Measurements from ENCODE around the gene DUOX1. TPM values are rescaled to one million over a fixed set of nuclear protein-coding genes. Genes with fewer than 3 reads are reported as not detected.

Gene DUOX1
- total and polyA plus RNA-seq, 2 of the 13 experiments (the other 11 are each of a cell fraction or from before 2014, with no cell fraction given) = 0.03 TPM; not detected in 1

DNA sequence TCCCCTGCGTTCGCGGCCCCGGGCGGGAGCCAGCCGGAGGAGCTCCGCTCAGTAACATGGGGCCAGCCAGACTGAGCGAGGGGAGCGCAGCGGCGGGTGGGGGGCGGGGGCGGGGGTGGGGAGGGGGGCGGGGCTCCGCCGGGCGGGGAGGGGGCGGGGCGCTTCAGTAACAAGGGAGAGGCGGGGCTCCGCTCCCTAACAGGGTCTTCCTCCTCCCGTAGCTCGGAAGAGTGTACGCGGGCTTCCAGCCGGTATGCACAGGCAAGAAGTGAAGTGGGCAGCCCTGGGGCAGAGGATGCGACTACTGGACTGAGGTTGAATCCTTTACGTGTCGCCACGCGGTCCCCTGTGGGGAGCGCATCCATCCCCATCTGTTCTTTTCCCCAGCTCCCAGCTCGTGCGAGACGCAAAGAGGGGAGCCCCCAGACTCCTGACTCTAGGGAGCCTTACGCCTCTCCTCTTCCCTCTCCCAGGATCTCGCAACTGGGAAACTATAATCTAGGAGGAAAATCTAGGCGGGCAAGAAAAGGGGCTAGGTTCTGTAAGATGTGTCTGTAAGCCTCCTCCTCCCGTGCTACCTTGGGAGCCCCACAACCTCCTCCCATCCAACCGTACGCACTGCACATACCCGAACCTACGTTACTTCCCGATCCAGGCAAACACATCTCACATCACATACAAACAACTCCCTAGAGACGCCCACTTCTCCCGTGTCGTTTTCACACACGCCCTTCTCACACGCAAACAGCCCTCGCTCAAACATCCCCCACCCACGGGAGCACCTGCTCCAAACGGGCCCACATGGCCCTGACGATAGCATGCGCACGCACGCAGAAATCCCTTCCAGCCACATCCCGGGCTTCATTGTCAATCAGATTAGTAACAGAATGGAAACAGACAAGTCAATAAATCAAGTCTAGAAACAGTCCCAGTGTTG is 58.4 kb downstream of the DUOX1 start, which contains the start of gene SHF (continued):
- TF ChIP-seq, protein P1, sequence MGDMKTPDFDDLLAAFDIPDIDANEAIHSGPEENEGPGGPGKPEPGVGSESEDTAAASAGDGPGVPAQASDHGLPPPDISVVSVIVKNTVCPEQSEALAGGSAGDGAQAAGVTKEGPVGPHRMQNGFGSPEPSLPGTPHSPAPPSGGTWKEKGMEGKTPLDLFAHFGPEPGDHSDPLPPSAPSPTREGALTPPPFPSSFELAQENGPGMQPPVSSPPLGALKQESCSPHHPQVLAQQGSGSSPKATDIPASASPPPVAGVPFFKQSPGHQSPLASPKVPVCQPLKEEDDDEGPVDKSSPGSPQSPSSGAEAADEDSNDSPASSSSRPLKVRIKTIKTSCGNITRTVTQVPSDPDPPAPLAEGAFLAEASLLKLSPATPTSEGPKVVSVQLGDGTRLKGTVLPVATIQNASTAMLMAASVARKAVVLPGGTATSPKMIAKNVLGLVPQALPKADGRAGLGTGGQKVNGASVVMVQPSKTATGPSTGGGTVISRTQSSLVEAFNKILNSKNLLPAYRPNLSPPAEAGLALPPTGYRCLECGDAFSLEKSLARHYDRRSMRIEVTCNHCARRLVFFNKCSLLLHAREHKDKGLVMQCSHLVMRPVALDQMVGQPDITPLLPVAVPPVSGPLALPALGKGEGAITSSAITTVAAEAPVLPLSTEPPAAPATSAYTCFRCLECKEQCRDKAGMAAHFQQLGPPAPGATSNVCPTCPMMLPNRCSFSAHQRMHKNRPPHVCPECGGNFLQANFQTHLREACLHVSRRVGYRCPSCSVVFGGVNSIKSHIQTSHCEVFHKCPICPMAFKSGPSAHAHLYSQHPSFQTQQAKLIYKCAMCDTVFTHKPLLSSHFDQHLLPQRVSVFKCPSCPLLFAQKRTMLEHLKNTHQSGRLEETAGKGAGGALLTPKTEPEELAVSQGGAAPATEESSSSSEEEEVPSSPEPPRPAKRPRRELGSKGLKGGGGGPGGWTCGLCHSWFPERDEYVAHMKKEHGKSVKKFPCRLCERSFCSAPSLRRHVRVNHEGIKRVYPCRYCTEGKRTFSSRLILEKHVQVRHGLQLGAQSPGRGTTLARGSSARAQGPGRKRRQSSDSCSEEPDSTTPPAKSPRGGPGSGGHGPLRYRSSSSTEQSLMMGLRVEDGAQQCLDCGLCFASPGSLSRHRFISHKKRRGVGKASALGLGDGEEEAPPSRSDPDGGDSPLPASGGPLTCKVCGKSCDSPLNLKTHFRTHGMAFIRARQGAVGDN (CRISPR knock-in tag; IDR thresholded peaks at IDR 0.05) = peak; percentile 61
- peak; percentile 30; the same call in 1 of the 2 replicates for TF ChIP-seq ZNF839 (CRISPR knock-in tag; IDR thresholded peaks at IDR 0.05; ENCODE audit: borderline replicate concordance)
- 0 out of 2 replicates have a peak, but pooled peaks have one; percentile 20 for TF ChIP-seq ZFP91 (CRISPR knock-in tag; IDR thresholded peaks at IDR 0.05; ENCODE audit: borderline replicate concordance)
- peak; percentile 10 for TF ChIP-seq HNRNPLL (IDR thresholded peaks at IDR 0.05; ENCODE audit: low read depth, low read length, poor library complexity, severe bottlenecking)
- TF ChIP-seq CCDC6 (CRISPR knock-in tag; IDR thresholded peaks at IDR 0.05) = 0 out of 2 replicates have a peak, but pooled peaks have one; percentile 38
- TF ChIP-seq TAF1 (CRISPR knock-in tag; IDR thresholded peaks at IDR 0.05) = peak; percentile 44; the same call in 1 of the 2 replicates
- TF ChIP-seq ZBTB7B (CRISPR knock-in tag; IDR thresholded peaks at IDR 0.05) = peak; percentile 18; the same call in 1 of the 2 replicates
- peak; percentile 30 for TF ChIP-seq TEAD3 (CRISPR knock-in tag; optimal IDR thresholded peaks at IDR 0.05; ENCODE audit: borderline replicate concordance)
- TF ChIP-seq HES4 (CRISPR knock-in tag; IDR thresholded peaks at IDR 0.05; ENCODE audit: borderline replicate concordance) = no peak
- TF ChIP-seq SALL1 (CRISPR knock-in tag; IDR thresholded peaks at IDR 0.05) = 0 out of 2 replicates have a peak, but pooled peaks have one; percentile 8
- TF ChIP-seq ZFY (CRISPR knock-in tag; IDR thresholded peaks at IDR 0.05) = 0 out of 2 replicates have a peak, but pooled peaks have one; percentile 10
- 0 out of 2 replicates have a peak, but pooled peaks have one; percentile 25 for TF ChIP-seq YEATS4 (CRISPR knock-in tag; IDR thresholded peaks at IDR 0.05; ENCODE audit: borderline replicate concordance)
- TF ChIP-seq ZSCAN29 (CRISPR knock-in tag; conservative IDR thresholded peaks at IDR 0.05) = 0 out of 2 replicates have a peak, but pooled peaks have one; percentile 28
- TF ChIP-seq CSRNP1 (CRISPR knock-in tag; IDR thresholded peaks at IDR 0.05) = no peak
